Endothelial cell of umbilical vein (primary cell): ENCODE data around the gene SLC9C2.

Experiments
- EZH2 ChIP-seq: IDR thresholded peaks from 2 replicates; pipeline ENCODE4 v1.6.1; 2012; ENCODE audit warnings: borderline replicate concordance, low read depth, mild to moderate bottlenecking, moderate library complexity, low read length, inconsistent platforms; ENCODE audit not compliant: severe bottlenecking
- TF ChIP-seq, protein P1 (sequence below), 2 donors: IDR thresholded peaks; 1 replicate in 1 of 2; 2 replicates in 1 of 2; pipeline ENCODE4 v1.5.1; 2011; ENCODE audit warnings: low read length in 2 of 2, mild to moderate bottlenecking in 2 of 2, moderate library complexity in 2 of 2, control low read depth in 1 of 2, inconsistent platforms in 1 of 2, low read depth in 1 of 2; ENCODE audit not compliant: insufficient read depth in 1 of 2; ENCODE audit errors: extremely low read depth in 1 of 2

DNA sequence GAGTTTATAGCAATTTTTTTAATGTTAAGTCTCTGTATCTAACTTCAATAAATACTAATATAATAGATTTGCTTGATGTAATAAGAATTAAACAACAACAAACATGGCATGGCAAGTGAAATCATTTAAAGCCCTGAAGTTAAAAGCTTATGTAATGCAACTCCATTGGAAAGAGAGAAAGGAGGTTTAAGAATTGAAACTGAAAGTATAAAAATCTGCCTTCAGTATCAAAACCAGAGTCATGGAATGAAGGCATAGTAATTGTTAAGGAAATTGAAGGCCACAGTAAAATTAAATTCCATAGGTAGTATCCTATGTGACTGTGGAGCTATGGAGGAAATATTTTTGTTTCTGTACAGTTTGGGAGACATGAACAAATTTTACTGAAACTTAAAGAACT, 70.6 kb downstream of the SLC9C2 start:
- no peak for TF ChIP-seq EZH2
- TF ChIP-seq, protein P1, sequence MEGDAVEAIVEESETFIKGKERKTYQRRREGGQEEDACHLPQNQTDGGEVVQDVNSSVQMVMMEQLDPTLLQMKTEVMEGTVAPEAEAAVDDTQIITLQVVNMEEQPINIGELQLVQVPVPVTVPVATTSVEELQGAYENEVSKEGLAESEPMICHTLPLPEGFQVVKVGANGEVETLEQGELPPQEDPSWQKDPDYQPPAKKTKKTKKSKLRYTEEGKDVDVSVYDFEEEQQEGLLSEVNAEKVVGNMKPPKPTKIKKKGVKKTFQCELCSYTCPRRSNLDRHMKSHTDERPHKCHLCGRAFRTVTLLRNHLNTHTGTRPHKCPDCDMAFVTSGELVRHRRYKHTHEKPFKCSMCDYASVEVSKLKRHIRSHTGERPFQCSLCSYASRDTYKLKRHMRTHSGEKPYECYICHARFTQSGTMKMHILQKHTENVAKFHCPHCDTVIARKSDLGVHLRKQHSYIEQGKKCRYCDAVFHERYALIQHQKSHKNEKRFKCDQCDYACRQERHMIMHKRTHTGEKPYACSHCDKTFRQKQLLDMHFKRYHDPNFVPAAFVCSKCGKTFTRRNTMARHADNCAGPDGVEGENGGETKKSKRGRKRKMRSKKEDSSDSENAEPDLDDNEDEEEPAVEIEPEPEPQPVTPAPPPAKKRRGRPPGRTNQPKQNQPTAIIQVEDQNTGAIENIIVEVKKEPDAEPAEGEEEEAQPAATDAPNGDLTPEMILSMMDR (IDR thresholded peaks at IDR 0.05; ENCODE audit: extremely low read depth in 1 of 2, insufficient read depth in 1 of 2, low read depth in 1 of 2, low read length in 2 of 2), result no peak
